OCI-LY1 (cell line): ENCODE measurements around the gene GIGYF2.
A peak's percentile ranks its signal among the peaks of the same experiment; 100 is the strongest.

Experiments
- H2AFZ ChIP-seq: fragments of 200-600 bp; sonication (generic), shearing (Covaris generic); 2 replicates; pipeline ENCODE4 v1.6.0; 2014; ENCODE audit warnings: antibody characterized with exemption, mild to moderate bottlenecking, low read length
- H3F3A ChIP-seq: fragments of 200-600 bp; sonication (generic), shearing (Covaris generic); 2 replicates; pipeline ENCODE4 v1.6.0; 2014; ENCODE audit warnings: mild to moderate bottlenecking, antibody characterized with exemption, low read length, moderate library complexity; ENCODE audit not compliant: insufficient read depth
- H3K27ac ChIP-seq: fragments of 200-600 bp; sonication (generic); 2 replicates; pipeline ENCODE4 v1.5.1; 2014; ENCODE audit warnings: low read length, mixed run types, mild to moderate bottlenecking, low read depth; ENCODE audit not compliant: poor library complexity, severe bottlenecking
- H3K27me3 ChIP-seq: fragments of 200-600 bp; sonication (generic); 2 replicates; pipeline ENCODE4 v1.6.0; 2014; ENCODE audit warnings: antibody characterized with exemption, mild to moderate bottlenecking, low read length, moderate library complexity; ENCODE audit not compliant: insufficient read depth
- H3K36me3 ChIP-seq: fragments of 200-600 bp; sonication (generic); 2 replicates; pipeline ENCODE4 v1.6.1; 2014; ENCODE audit warnings: mild to moderate bottlenecking, antibody characterized with exemption, low read length, moderate library complexity, mixed read lengths; ENCODE audit not compliant: insufficient read depth
- H3K4me1 ChIP-seq: fragments of 200-600 bp; sonication (generic); 2 replicates; pipeline ENCODE4 v1.5.1; 2014; ENCODE audit warnings: mild to moderate bottlenecking, low read length, moderate library complexity; ENCODE audit not compliant: insufficient read depth, severe bottlenecking
- H3K4me2 ChIP-seq: fragments of 200-600 bp; sonication (generic), shearing (Covaris generic); 2 replicates; pipeline ENCODE4 v1.6.1; 2014; ENCODE audit warnings: low read length
- H3K4me3 ChIP-seq: fragments of 200-600 bp; sonication (generic); 2 replicates; pipeline ENCODE4 v1.5.1; 2014; ENCODE audit warnings: low read length, low read depth, mild to moderate bottlenecking, mixed read lengths; ENCODE audit not compliant: poor library complexity, severe bottlenecking
- H3K79me2 ChIP-seq: fragments of 200-600 bp; shearing (Covaris generic); 2 replicates; pipeline ENCODE4 v1.6.1; 2016; ENCODE audit warnings: mixed run types, low read length, mixed read lengths; ENCODE audit not compliant: insufficient read depth
- H3K9ac ChIP-seq: fragments of 200-600 bp; sonication (generic), shearing (Covaris generic); 2 replicates; pipeline ENCODE4 v1.6.1; 2014; ENCODE audit warnings: mild to moderate bottlenecking, low read length, mixed read lengths
- H3K9me2 ChIP-seq: fragments of 200-600 bp; sonication (generic), shearing (Covaris generic); 2 replicates; pipeline ENCODE4 v1.6.1; 2014; ENCODE audit warnings: low read depth, mild to moderate bottlenecking, low read length, mixed read lengths
- H3K9me3 ChIP-seq: fragments of 200-600 bp; shearing (Covaris generic); 2 replicates; pipeline ENCODE4 v1.6.1; 2014; ENCODE audit warnings: low read length, mixed read lengths
- H4K20me1 ChIP-seq: fragments of 200-600 bp; sonication (generic), shearing (Covaris generic); 2 replicates; pipeline ENCODE4 v1.6.0; 2016; ENCODE audit warnings: mild to moderate bottlenecking, low read length; ENCODE audit not compliant: insufficient read depth
- EZH2 ChIP-seq: fragments of 200-600 bp; sonication (generic), shearing (Covaris generic); IDR thresholded peaks from 2 replicates; pipeline ENCODE4 v1.8.0; 2017; ENCODE audit warnings: borderline replicate concordance, mixed run types, mild to moderate bottlenecking, antibody characterized with exemption, low read length, moderate library complexity, mixed read lengths
- TF ChIP-seq, protein P1 (sequence below): fragments of 200-600 bp; sonication (generic), shearing (Covaris generic); IDR thresholded peaks from 2 replicates; pipeline ENCODE4 v1.5.1; 2017; ENCODE audit warnings: mild to moderate bottlenecking, antibody characterized with exemption, low read length, moderate library complexity, mixed read lengths

GIGYF2 gene

DNA sequence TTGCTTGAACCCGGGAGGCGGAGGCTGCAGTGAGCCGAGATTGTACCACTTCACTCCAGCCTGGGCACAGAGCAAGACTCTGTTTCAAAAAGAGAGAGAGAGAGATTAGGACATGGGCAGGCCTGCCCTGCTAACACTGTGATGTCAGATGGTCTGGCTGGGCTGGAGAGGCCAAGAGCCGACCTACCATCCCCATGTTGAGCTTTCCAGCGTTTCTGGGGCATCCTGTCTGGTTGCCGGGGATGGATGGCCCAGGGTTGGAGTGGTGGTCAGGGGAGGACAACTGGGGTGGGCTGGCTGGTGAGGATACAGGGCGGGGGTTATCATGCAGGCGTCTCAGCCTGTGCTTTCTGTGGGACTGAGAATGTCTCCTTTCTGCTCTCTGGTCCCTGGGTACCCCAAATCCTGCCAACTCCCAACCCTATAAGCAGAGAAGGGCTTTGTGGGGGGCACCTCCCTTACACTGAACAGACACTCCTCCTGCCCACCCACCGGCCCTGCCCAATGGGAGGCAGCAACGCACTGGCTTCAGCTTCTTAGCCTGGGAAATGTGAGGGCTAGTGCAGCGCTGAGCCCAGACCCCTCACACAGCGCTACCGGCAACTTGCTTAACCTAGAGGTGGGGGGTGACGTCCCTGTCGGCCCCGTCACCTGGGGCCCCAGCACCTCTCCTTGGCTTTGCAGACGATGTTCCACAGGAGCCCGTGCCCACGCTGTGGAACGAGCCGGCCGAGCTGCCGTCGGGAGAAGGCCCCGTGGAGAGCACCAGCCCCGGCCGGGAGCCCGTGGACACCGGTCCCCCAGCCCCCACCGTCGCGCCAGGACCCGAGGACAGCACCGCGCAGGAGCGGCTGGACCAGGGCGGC is 178.4 kb downstream of the GIGYF2 start:
- peak overlapping the region; percentile 56 for H3K4me3 ChIP-seq
- no peak for TF ChIP-seq EZH2
- TF ChIP-seq, protein P1, sequence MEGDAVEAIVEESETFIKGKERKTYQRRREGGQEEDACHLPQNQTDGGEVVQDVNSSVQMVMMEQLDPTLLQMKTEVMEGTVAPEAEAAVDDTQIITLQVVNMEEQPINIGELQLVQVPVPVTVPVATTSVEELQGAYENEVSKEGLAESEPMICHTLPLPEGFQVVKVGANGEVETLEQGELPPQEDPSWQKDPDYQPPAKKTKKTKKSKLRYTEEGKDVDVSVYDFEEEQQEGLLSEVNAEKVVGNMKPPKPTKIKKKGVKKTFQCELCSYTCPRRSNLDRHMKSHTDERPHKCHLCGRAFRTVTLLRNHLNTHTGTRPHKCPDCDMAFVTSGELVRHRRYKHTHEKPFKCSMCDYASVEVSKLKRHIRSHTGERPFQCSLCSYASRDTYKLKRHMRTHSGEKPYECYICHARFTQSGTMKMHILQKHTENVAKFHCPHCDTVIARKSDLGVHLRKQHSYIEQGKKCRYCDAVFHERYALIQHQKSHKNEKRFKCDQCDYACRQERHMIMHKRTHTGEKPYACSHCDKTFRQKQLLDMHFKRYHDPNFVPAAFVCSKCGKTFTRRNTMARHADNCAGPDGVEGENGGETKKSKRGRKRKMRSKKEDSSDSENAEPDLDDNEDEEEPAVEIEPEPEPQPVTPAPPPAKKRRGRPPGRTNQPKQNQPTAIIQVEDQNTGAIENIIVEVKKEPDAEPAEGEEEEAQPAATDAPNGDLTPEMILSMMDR, result no peak
- H3K9me3 ChIP-seq, result no peaks in the 10 kb centered on the region
- H2AFZ ChIP-seq, result no peak overlapping the region
- no peaks in the 10 kb centered on the region for H3K79me2 ChIP-seq
- no peaks in the 10 kb centered on the region for H3K36me3 ChIP-seq
- H3K27ac ChIP-seq, result no peak overlapping the region
- no peaks in the 10 kb centered on the region for H3F3A ChIP-seq
- no peaks in the 10 kb centered on the region; the same call in 1 of the 2 replicates for H3K27me3 ChIP-seq
- H3K9me2 ChIP-seq, result no peaks in the 10 kb centered on the region
- peak overlapping the region; percentile 54; the same call in 1 of the 2 replicates for H3K4me2 ChIP-seq
- H4K20me1 ChIP-seq, result no peaks in the 10 kb centered on the region
- no peaks in the 10 kb centered on the region for H3K4me1 ChIP-seq
- no peak overlapping the region for H3K9ac ChIP-seq

DNA sequence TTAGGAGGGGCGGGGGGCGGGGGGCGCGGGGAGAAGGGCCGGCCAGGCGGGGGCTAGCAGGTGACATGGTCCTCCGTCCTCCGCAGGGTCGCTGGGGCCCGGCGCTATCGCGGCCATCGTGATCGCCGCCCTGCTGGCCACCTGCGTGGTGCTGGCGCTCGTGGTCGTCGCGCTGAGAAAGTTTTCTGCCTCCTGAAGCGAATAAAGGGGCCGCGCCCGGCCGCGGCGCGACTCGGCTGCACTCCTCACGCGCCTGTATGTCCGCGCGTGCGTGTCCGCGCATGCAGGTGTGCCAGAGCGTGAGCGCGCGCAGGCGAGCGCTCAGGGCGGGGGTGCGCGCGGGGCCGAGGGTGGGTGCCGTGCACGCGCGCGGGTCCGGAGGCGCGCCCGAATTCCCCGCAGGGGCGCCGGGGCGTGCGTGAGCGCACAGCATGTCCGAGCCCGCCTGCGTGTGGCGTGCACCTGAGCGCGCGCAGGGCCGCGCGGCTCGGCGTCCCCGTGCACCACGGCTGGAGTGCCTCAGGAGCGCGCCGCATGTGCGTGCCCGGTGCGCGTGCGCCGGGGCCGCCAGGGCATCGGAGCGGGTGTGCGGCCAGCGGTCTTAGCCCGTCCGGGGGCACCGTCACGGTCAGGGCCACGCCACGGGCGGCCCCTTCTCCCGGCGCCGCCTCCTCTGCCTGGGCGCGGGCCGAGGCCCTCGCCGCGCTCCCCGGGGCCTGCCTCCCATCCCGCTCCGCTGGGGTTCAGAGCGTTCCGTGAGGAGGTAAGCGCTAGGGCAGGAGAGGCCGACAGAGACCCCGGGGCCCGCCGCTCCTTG is 179.2 kb downstream of the GIGYF2 start:
- no peaks in the 10 kb centered on the region for H3F3A ChIP-seq
- no peaks in the 10 kb centered on the region; the same call in 1 of the 2 replicates for H3K27me3 ChIP-seq
- no peak overlapping the region for H2AFZ ChIP-seq
- H3K4me2 ChIP-seq, result peak overlapping the region; percentile 54
- no peak overlapping the region for H3K27ac ChIP-seq
- H3K4me1 ChIP-seq, result no peaks in the 10 kb centered on the region
- TF ChIP-seq, protein P1, result no peak
- TF ChIP-seq EZH2, result no peak
- no peaks in the 10 kb centered on the region for H3K9me2 ChIP-seq
- H3K79me2 ChIP-seq, result no peaks in the 10 kb centered on the region
- no peaks in the 10 kb centered on the region for H3K9me3 ChIP-seq
- H4K20me1 ChIP-seq, result no peaks in the 10 kb centered on the region
- no peaks in the 10 kb centered on the region for H3K36me3 ChIP-seq
- peak overlapping the region; percentile 56 for H3K4me3 ChIP-seq
- H3K9ac ChIP-seq, result no peak overlapping the region

DNA sequence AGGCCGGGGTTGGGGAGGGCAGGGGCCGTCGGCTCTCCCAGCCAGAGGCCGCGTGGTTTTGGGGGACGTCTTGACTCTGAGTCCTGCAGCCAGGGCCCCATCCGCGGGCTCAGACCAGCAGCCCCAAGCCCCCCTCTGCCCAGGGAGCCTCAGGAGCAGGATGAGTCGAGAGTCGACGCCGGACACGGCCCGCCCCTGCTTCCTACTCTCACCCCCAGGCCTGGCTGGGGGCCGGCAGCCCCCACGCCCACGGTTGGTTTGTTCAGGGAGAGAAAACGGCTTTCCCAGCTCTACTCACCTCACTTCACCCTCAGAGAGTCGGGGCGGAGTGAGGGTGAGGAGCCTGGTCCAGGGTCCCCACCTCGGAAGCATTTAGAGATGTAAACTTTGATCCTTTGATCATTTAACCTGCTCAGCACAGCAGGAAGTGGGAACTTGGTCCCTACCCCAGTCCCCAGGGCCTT is 179.9 kb downstream of the GIGYF2 start:
- Histone ChIP-seq H3K27me3 (no peaks in the 10 kb centered on the region; the same call in 1 of the 2 replicates), H3K4me3 (no peak overlapping the region), H4K20me1 (no peaks in the 10 kb centered on the region), H3K36me3 (no peaks in the 10 kb centered on the region), H3K9ac (no peak overlapping the region), H3K9me3 (no peaks in the 10 kb centered on the region), H3K27ac (no peak overlapping the region), H3K9me2 (no peaks in the 10 kb centered on the region), H3K4me2 (peak overlapping the region; percentile 54), H2AFZ (no peak overlapping the region), H3K4me1 (no peaks in the 10 kb centered on the region), H3F3A (no peaks in the 10 kb centered on the region), H3K79me2 (no peaks in the 10 kb centered on the region)
- no peak for TF ChIP-seq EZH2
